Activated CD8-positive, alpha-beta memory T cell treated with anti-CD3 and anti-CD28 coated beads, Interleukin-2, amount 10 ng/mL, durations not matched to agents 7 days and 5 days (primary cell): ENCODE data around the gene DLG4. TPM values are rescaled to one million over a fixed set of nuclear protein-coding genes. Genes with fewer than 3 reads are reported as not detected.

Experiments
- ATAC-seq: fragments of 150-1000 bp; cut with Tn5 transposase; one replicate; pipeline ENCODE4 v1.10.0; 2021; ENCODE audit warnings: moderate library complexity
- CTCF ChIA-PET: fragments of 350-600 bp; sonication (Branson Sonifier 250); formaldehyde crosslinking; loops from one replicate; lab custom pipeline; 2021; ENCODE audit warnings: antibody characterized with exemption; lab: Charles Lee
- DNase-seq: peaks from one replicate; pipeline ENCODE4 v3.0.0-alpha.2; 2020
- H3K27ac Mint-ChIP-seq: one replicate; pipeline ENCODE4 v1.8.0; 2021; ENCODE audit warnings: mild to moderate bottlenecking, mixed read lengths
- H3K27me3 Mint-ChIP-seq: one replicate; pipeline ENCODE4 v1.8.0; 2021; ENCODE audit warnings: mixed read lengths
- H3K36me3 Mint-ChIP-seq: one replicate; pipeline ENCODE4 v1.8.0; 2021; ENCODE audit warnings: mild to moderate bottlenecking, mixed read lengths
- H3K4me1 Mint-ChIP-seq: one replicate; pipeline ENCODE4 v1.8.0; 2021; ENCODE audit warnings: mixed read lengths
- H3K4me3 Mint-ChIP-seq: one replicate; pipeline ENCODE4 v1.8.0; 2021; ENCODE audit warnings: mild to moderate bottlenecking, moderate library complexity, mixed read lengths
- H3K9me3 Mint-ChIP-seq: one replicate; pipeline ENCODE4 v1.8.0; 2022; ENCODE audit warnings: low read depth, mixed read lengths
- total RNA-seq, 2 experiments: library from RNA; stranded (reverse); gene quantifications; one replicate each; pipeline ENCODE4 v1.2.3, GENCODE V29; 2021

DLG4 gene
- total RNA-seq, 2 experiments from 2014 or later = 4.9 to 5.3 TPM

DNA sequence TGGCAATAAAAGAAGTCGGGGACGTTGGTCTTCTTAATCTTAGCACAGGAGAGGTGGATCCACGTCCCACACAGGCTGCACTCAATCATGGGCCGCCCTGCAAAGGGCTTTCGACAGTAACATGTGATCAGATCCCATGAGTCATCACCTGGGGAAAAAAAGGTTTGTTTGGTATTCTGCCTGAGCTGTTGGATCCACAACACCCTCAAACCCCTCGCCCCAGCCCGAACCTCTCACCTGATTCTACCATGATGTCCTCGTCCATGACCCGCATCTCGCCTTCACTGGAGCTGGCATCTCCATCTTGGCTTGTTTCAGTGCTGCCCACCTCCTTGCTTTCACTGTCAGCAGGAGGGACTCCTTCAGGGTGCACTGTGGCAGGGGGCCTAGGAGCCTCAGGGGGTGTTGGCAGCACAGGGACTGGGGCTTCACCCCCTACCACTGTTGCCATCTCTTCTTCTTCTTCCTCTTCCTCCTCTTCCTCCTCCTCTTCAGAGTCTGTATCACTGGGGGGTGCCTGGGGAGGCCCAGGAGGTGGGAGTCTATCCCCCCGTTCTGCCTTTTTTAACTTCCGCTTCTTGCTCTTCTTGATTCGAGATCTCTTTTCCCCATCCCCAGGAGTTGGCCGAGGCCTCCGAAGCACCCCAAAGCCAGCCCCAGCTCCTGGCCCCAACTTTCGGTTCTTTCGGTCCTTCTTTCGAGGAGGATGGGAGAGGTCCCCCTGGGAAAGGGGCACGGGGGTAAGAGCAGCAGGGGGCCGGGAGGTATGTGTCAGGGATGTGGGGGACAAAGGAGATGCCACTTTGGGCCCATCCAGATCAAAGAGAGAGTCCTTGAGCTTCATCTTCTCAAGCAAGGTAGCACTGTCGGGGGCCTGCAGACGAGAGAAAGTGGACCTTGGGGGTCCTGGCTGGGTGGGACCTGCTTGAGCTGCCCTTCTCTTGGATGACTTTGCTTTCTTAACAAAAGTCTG lies 16.3 kb upstream of the DLG4 start:
- DNase-seq (no peak), ATAC-seq (no peak)
- H3K27ac Mint-ChIP-seq = peak overlapping the region; percentile 47
- CTCF ChIA-PET = interaction anchor here (1.0 to 1.3 kb wide), 2 partner anchors 15 kb away, joined by 4 to 6 read pairs; no protein-coding TSS in a partner anchor
- peaks cover 33% of the 10 kb centered on the region for H3K36me3 Mint-ChIP-seq
- peaks cover 59% of the 10 kb centered on the region for H3K4me1 Mint-ChIP-seq
- no peaks in the 10 kb centered on the region for H3K9me3 Mint-ChIP-seq
- peak overlapping the region; percentile 25 for H3K4me3 Mint-ChIP-seq
- H3K27me3 Mint-ChIP-seq = no peaks in the 10 kb centered on the region

DNA sequence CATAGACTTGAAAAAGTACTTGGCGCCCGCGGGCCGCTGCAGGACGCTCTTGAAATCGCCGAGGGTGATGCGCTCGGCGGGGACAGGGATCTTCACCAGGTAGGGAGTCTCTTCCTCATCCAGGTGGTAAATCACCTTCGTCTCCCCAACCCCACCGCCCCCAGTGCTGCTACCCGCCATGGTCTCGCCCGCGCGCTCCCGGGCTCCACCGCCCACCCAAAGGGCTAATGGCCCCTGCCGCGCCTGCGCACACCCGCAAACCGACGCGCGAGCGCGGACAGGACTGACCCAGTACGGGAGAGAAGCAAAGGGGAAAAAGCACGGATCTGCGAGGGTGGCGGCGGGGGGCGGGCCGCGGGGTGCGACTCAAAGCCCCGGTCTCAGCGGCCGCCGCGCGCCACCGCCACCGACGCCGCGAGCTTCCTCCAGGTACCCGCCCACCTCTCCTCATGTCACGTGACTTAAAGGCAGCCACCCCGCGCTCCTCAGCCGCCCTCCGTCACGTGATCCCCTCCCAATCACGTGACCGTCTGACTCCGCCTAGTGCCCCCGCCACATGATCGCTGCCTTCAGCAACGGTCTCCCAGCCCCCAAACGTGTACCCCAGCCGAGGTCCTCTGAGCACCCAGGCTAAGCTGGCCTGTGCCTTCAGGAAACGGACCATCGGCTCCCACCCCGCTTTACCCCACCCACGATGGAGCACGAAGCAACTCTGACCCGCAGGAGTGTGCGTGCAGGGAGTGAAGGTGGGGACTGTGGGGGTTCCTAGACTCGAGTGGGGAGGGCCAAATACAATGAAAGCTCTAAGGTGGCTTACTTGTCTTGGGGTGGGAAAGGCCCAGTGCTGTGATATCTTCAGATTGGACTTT lies 14.7 kb upstream of the DLG4 start, which contains the start of gene DVL2:
DVL2 (minus strand) TSS at position 435 of the 869 bp plus-strand sequence; CDS start at position 180, 255 bp downstream.
- CTCF ChIA-PET = interaction anchor here (0.6 to 1.5 kb wide), 5 partner anchors 13 to 72 kb away, joined by 3 to 6 read pairs (median 4); partner anchors contain the start of genes ACADVL and DLG4
- peak within 1 kb of the TSS; percentile 86 for H3K4me3 Mint-ChIP-seq
- H3K27ac Mint-ChIP-seq = peak within 1 kb of the TSS; percentile 92
- H3K27me3 Mint-ChIP-seq = no peaks in the 10 kb centered on the region
- ATAC-seq = peak; percentile 50
- H3K4me1 Mint-ChIP-seq = peaks cover 45% of the 10 kb centered on the region
- peaks cover 33% of the 10 kb centered on the region for H3K36me3 Mint-ChIP-seq
- H3K9me3 Mint-ChIP-seq = no peaks in the 10 kb centered on the region
- DNase-seq = peak; percentile 97

DNA sequence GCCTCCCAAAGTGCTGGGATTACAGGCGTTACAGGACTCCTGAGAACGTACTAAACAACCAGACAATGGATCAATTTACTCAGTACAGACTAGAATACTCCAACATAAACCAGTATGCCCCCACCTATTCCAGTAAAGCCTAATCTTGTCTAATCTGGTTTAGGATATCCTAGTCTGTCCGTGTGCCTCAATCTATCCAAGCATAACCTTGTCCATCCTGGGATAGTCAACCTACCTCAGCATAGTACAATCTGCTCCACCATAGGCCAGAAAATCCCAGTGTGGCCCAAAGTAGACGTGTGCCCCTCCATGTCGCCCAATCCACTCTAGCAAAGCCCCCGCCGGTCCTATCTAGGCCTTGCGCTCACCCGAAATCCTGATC lies 14.1 kb upstream of the DLG4 start:
- ATAC-seq (no peak), DNase-seq (no peak)
- Mint-ChIP-seq H3K36me3 (peaks cover 33% of the 10 kb centered on the region), H3K4me3 (peak overlapping the region; percentile 86), H3K27ac (peak overlapping the region; percentile 92), H3K9me3 (no peaks in the 10 kb centered on the region), H3K27me3 (no peaks in the 10 kb centered on the region), H3K4me1 (peaks cover 45% of the 10 kb centered on the region)
- CTCF ChIA-PET = interaction anchor here (0.6 to 1.5 kb wide), 3 partner anchors 9 to 63 kb away, joined by 3 to 4 read pairs (median 3); partner anchors contain the start of genes ACADVL, DLG4 and GABARAP

DNA sequence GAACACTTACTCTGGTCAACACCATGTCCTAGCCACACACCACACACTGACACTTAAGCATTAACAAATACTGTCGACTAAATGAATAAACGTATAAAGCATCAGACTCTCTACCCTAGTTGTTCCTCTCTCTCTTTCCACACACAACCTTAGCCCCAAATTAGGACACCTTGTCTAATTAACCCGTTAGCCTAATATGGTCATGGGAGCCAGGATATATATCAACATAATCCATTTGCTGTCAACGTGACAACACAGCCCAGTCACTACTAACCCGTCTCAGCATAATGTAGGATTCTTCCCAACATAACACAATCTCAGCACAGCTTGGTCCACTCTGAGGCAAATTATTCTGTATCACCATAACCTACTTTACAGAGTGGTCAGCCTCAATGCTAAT lies 12.5 kb upstream of the DLG4 start:
- DNase-seq (no peak), ATAC-seq (no peak)
- Mint-ChIP-seq H3K9me3 (no peaks in the 10 kb centered on the region), H3K27me3 (no peaks in the 10 kb centered on the region), H3K4me1 (peaks cover 43% of the 10 kb centered on the region), H3K27ac (no peak overlapping the region), H3K36me3 (peaks cover 40% of the 10 kb centered on the region), H3K4me3 (peak overlapping the region; percentile 22)
- CTCF ChIA-PET = interaction anchor here (1.1 to 2.0 kb wide), 2 partner anchors 11 to 13 kb away, joined by 3 to 11 read pairs; partner anchors contain the start of genes ACADVL and DLG4

DNA sequence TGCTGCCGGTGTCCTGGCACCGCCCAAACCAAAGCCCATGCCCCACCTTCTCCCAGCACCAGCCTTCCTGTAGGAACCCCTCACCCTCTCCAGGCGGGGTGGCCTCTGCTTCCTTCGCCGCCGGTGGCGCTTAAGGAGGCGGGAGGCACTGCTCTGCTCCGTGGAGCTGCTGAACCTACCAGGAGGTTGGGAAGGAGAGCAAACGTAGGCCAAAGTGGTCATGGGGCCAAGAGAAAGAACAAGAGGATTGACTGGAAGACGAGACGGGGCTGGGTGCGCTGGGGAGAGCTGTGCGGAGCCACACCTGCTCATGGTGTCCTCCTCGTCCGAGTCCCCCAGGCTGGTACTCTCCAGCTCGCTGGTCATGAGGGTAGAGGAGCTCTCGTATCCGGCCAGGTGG lies 9.9 kb upstream of the DLG4 start:
- Mint-ChIP-seq H3K27ac (no peak overlapping the region), H3K36me3 (peaks cover 22% of the 10 kb centered on the region), H3K27me3 (no peaks in the 10 kb centered on the region), H3K9me3 (no peaks in the 10 kb centered on the region), H3K4me1 (peaks cover 20% of the 10 kb centered on the region), H3K4me3 (no peak overlapping the region)
- no peak for ATAC-seq
- no peak for DNase-seq
- CTCF ChIA-PET = no interaction called here

DNA sequence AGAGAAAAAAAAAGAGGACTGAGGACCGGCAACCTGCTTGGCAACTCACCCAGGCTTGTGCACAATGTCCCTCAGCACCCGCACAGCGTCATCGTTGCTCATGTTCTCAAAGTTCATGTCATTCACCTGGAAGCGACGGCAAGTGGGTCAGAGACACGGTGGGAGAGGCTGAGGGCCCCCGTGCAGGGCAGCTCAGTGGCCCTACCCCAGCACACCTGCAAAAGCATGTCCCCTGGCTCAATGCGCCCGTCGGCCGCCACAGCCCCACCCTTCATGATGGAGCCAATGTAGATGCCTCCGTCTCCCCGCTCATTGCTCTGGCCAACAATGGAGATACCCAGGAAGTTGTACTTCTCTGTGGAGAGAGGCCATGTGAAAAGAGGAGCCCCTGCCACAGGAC lies 9.3 kb upstream of the DLG4 start:
- DNase-seq (no peak), ATAC-seq (no peak)
- Mint-ChIP-seq H3K9me3 (no peaks in the 10 kb centered on the region), H3K27ac (no peak overlapping the region), H3K27me3 (no peaks in the 10 kb centered on the region), H3K4me1 (peaks cover 18% of the 10 kb centered on the region), H3K36me3 (peaks cover 20% of the 10 kb centered on the region), H3K4me3 (no peak overlapping the region)
- CTCF ChIA-PET = no interaction called here

DNA sequence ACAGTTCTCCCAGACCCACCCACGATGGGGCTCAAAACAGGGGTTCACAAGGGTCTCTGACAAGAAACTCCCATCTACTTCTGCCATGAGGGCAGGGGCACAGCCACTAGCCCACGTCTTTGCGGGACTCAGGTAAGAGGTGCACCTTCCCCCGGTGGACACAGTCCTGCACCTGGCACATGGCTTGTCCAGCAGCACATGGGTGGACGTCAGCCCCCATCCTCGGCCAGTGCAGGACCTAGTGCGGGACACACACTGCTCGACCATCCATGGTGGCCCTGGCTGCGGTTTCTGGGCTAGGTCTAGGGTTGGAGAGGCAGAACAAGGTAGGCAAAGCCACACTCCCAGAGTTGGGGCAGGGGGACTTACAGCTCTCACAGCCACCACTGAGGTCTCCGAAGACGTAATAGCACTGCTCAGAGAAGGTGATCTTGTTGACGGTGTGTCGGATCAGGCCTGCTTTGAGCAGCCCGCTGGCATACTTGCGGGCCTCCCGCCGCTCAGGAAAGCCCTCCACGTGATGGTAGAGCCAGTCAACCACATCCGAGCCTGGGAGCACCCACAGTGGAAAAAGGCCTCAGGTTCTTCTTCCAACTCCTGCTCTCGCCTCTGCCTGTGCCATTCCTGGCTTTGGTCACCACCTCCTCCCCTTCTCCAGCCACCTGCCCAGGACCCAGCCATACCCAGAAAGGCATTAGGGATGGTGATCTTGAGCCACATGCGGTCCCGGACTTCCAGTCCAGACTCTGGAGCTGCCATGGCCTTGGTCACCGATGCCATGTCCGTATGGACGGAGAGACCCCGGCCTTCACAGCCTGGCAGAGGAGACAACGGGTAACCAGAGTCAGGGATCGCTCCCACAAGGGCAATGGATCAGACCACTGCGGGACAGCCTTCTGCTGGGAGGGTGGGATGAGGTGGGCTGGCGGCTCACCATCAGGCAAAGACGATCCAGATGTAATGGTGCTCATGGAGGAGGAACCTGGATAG lies 7.4 kb upstream of the DLG4 start:
- CTCF ChIA-PET = no interaction called here
- ATAC-seq = no peak
- H3K27ac Mint-ChIP-seq = no peak overlapping the region
- H3K27me3 Mint-ChIP-seq = no peaks in the 10 kb centered on the region
- H3K4me3 Mint-ChIP-seq = no peak overlapping the region
- H3K36me3 Mint-ChIP-seq = peaks cover 28% of the 10 kb centered on the region
- H3K4me1 Mint-ChIP-seq = peaks cover 5% of the 10 kb centered on the region
- no peaks in the 10 kb centered on the region for H3K9me3 Mint-ChIP-seq
- DNase-seq = no peak

DNA sequence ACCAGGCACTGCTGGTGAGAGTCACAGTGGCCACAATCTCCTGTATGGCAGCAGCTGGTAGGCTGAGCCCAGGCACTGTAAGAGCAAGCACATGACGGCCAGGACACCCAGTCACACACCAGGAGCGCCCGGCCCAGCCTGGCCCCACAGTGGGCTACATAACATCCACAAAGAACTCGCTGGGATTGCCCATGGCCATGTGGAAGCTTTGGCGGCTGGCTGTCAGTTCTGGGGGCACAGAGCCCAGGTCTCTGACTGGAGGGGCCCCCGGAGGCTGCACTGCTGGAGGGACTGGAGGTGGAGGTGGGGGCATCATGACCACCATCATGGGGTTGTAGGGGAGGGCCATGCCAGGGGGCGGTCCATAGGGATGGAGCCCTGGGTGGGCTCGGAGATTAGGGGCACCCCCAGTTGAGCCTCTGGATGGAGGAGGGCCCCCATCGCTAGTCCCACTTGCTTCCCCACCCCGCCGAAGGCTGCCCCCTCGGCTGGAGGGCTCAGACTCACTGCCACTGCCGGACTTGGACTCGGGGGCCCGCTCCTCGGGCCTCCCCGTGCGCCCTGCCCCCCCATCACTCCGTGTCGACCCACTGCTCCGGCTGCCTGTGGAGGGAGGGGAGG lies 6.2 kb upstream of the DLG4 start:
- H3K4me3 Mint-ChIP-seq = no peak overlapping the region
- H3K4me1 Mint-ChIP-seq = peaks cover 9% of the 10 kb centered on the region
- H3K9me3 Mint-ChIP-seq = no peaks in the 10 kb centered on the region
- CTCF ChIA-PET = no interaction called here
- DNase-seq = no peak
- no peaks in the 10 kb centered on the region for H3K27me3 Mint-ChIP-seq
- H3K27ac Mint-ChIP-seq = no peak overlapping the region
- no peak for ATAC-seq
- peaks cover 26% of the 10 kb centered on the region for H3K36me3 Mint-ChIP-seq

DNA sequence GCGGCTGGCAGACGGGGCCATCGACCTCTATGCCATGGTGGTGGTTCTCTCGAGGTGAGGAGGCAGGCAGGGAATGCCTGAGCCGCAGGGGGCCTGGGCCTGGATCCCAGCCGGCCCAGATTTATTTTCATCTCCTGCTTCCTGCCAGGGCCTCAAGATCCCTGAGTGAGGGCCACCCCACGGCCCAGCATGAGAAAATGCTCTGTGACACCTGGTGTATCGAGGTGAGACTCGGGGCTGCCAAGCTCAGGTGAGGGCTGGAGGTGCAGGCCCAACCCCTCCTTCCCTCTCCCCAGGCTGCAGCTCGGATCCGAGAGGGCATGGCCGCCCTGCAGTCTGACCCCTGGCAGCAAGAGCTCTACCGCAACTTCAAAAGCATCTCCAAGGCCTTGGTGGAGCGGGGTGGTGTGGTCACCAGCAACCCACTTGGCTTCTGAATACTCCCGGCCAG lies 5.0 kb upstream of the DLG4 start:
- H3K27ac Mint-ChIP-seq = no peak overlapping the region
- H3K4me3 Mint-ChIP-seq = no peak overlapping the region
- ATAC-seq = no peak
- H3K27me3 Mint-ChIP-seq = no peaks in the 10 kb centered on the region
- CTCF ChIA-PET = interaction anchor here (2.2 kb wide), 1 partner anchor 72 kb away, joined by 8 read pairs; no protein-coding TSS in a partner anchor
- peaks cover 15% of the 10 kb centered on the region for H3K4me1 Mint-ChIP-seq
- peaks cover 21% of the 10 kb centered on the region for H3K36me3 Mint-ChIP-seq
- no peaks in the 10 kb centered on the region for H3K9me3 Mint-ChIP-seq
- DNase-seq = no peak

DNA sequence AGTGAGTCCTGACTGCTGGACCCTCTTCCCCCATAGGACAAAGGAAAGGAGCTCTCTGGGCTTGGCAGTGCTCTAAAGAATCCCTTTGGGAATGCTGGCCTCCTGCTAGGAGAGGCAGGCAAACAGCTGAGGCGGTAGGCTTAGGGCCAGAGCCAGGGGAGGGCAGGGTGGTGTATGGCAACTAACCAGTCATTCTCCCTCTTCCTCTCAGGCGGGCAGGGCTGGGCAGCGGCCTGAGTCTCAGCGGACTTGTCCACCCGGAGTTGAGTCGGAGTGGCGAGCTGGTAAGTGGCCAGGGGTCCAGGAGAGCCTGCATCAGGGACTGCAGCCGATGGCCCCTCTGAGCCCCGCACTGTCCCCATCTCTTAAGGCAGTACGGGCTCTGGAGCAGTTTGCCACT lies 4.5 kb upstream of the DLG4 start:
- H3K4me1 Mint-ChIP-seq = peaks cover 20% of the 10 kb centered on the region
- no peaks in the 10 kb centered on the region for H3K27me3 Mint-ChIP-seq
- no peaks in the 10 kb centered on the region for H3K9me3 Mint-ChIP-seq
- ATAC-seq (no peak), DNase-seq (no peak)
- CTCF ChIA-PET = interaction anchor here (2.2 kb wide), 1 partner anchor 72 kb away, joined by 8 read pairs; no protein-coding TSS in a partner anchor
- no peak overlapping the region for H3K27ac Mint-ChIP-seq
- H3K36me3 Mint-ChIP-seq = peaks cover 18% of the 10 kb centered on the region
- no peak overlapping the region for H3K4me3 Mint-ChIP-seq

DNA sequence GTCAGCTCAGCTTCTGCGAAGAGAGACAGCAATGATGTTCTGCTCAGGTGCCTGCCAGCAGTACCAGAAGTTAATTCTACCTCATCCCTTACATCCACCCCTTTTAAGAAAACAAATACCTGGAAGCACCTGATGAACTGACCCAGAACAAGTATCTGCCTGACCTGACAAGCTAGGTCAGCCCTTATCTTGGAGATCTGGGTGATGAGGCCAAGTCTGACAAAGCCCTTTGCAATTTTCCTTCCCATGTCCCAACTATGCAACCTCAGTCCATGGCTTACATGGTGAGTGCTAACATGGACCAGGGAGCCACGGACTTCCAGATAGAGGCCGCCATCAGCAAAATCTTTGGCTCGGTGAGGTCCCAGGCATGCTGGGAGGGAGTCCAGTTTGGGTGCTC lies 3.7 kb upstream of the DLG4 start:
- no peak for ATAC-seq
- Mint-ChIP-seq H3K4me1 (peaks cover 26% of the 10 kb centered on the region), H3K4me3 (no peak overlapping the region), H3K27me3 (no peaks in the 10 kb centered on the region), H3K9me3 (no peaks in the 10 kb centered on the region), H3K36me3 (peaks cover 18% of the 10 kb centered on the region), H3K27ac (no peak overlapping the region)
- CTCF ChIA-PET = interaction anchor here (2.2 kb wide), 1 partner anchor 73 kb away, joined by 8 read pairs; no protein-coding TSS in a partner anchor
- DNase-seq = no peak

DNA sequence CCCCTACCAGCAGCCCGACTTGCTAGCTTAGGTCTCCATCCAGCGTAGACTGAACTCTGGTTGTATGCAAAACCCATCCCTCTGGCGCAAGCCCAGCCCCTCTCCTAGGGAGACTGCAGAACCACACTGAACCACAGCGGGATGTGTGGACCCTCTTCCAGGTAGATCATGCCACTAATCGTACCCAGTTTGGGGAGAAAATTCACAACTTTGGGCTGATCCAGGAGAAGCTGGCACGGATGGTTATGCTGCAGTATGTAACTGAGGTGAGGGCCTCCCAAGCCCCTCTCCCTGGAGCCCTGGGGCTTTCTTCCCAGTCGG lies 3.3 kb upstream of the DLG4 start:
- Mint-ChIP-seq H3K4me3 (no peak overlapping the region), H3K4me1 (peaks cover 30% of the 10 kb centered on the region), H3K27ac (no peak overlapping the region), H3K36me3 (peaks cover 15% of the 10 kb centered on the region), H3K27me3 (no peaks in the 10 kb centered on the region), H3K9me3 (no peaks in the 10 kb centered on the region)
- CTCF ChIA-PET = interaction anchor here (2.2 kb wide), 1 partner anchor 73 kb away, joined by 8 read pairs; no protein-coding TSS in a partner anchor
- ATAC-seq (no peak), DNase-seq (no peak)
